HG03175 (cell line): ENCODE results near the gene MGAT4A.
"Not testable (repeated sequence)": the region's sequence is repeated elsewhere in the genome, so short reads cannot be mapped to it uniquely, and the experiment has no call there.

ENCODE experiments used
- ATAC-seq: cut with Tn5 transposase; IDR thresholded peaks from one replicate; pipeline ENCODE4 v1.9.1; 2021; ENCODE audit warnings: mild to moderate bottlenecking, moderate library complexity; ENCODE audit not compliant: unreplicated experiment

Gene MGAT4A

GRCh38 chr2:98759827-98760625 lies 29.1 kb upstream of the MGAT4A start:
- ATAC-seq, result no peak

- ATAC-seq, result no peak
Observed at GRCh38 chr2:98759338-98759737, 28.4 kb upstream of the MGAT4A start.

- ATAC-seq, result peak; percentile 88
Observed at GRCh38 chr2:98757904-98758421, 27.0 kb upstream of the MGAT4A start.

- ATAC-seq, result no peak
Observed at GRCh38 chr2:98753801-98754200, 22.9 kb upstream of the MGAT4A start.

- ATAC-seq, result not testable (repeated sequence)
Observed at GRCh38 chr2:98752711-98753110, 21.8 kb upstream of the MGAT4A start.

- no peak for ATAC-seq
Observed at GRCh38 chr2:98751748-98752147, 20.8 kb upstream of the MGAT4A start.

GRCh38 chr2:98750593-98751282 lies 19.8 kb upstream of the MGAT4A start:
- ATAC-seq, result no peak

GRCh38 chr2:98749066-98749450 lies 18.1 kb upstream of the MGAT4A start:
- no peak for ATAC-seq

GRCh38 chr2:98748292-98749065 lies 17.5 kb upstream of the MGAT4A start:
- ATAC-seq, result no peak

GRCh38 chr2:98747888-98748287 lies 17.0 kb upstream of the MGAT4A start:
- ATAC-seq, result no peak

GRCh38 chr2:98746426-98746825 lies 15.5 kb upstream of the MGAT4A start:
- no peak for ATAC-seq

GRCh38 chr2:98744595-98744994 lies 13.7 kb upstream of the MGAT4A start:
- no peak for ATAC-seq

GRCh38 chr2:98743835-98744234 lies 12.9 kb upstream of the MGAT4A start:
- no peak for ATAC-seq

GRCh38 chr2:98739020-98739419 lies 8.1 kb upstream of the MGAT4A start:
- ATAC-seq, result no peak

GRCh38 chr2:98738304-98738703 lies 7.4 kb upstream of the MGAT4A start:
- ATAC-seq, result no peak

- no peak for ATAC-seq
Observed at GRCh38 chr2:98737848-98738247, 6.9 kb upstream of the MGAT4A start.

GRCh38 chr2:98736464-98736889 lies 5.5 kb upstream of the MGAT4A start:
- no peak for ATAC-seq

- no peak for ATAC-seq
Observed at GRCh38 chr2:98734823-98735260, 3.9 kb upstream of the MGAT4A start.

- no peak for ATAC-seq
Observed at GRCh38 chr2:98734162-98734561, 3.2 kb upstream of the MGAT4A start.

- no peak for ATAC-seq
Observed at GRCh38 chr2:98732430-98733051, 1.6 kb upstream of the MGAT4A start.

- ATAC-seq, result no peak
Observed at GRCh38 chr2:98731894-98732349, 990 bp upstream of the MGAT4A start.
